ENCODE data around the gene ASTL. TPM values are rescaled to one million over a fixed set of nuclear protein-coding genes. Genes with fewer than 3 reads are reported as not detected.
A peak's percentile ranks its signal among the peaks of the same experiment; 100 is the strongest.
"Not testable (repeated sequence)": the region's sequence is repeated elsewhere in the genome, so short reads cannot be mapped to it uniquely, and the experiment has no call there.

ASTL gene
- total RNA-seq, 1 donor from 2014 or later: 2.4 TPM

- H3K27ac Mint-ChIP-seq: no peak overlapping the region
- H3K4me3 Mint-ChIP-seq: no peak overlapping the region
- peaks cover 36% of the 10 kb centered on the region for H3K4me1 Mint-ChIP-seq
Measured at GRCh38 chr2:96169868-96170507, 31.7 kb upstream of the ASTL start.

GRCh38 chr2:96167407-96168013, 29.2 kb upstream of the ASTL start:
- Mint-ChIP-seq H3K27me3 (no peaks in the 10 kb centered on the region), H3K4me1 (peaks cover 44% of the 10 kb centered on the region), H3K36me3 (ENCODE audit: low read depth) (peaks cover 7% of the 10 kb centered on the region), H3K9me3 (peaks cover 4% of the 10 kb centered on the region), H3K4me3 (peak overlapping the region; percentile 9), H3K27ac (peak overlapping the region; percentile 13)
- intact Hi-C loops (cut with micrococcal nuclease): no loop called here
- no peak for DNase-seq

More at GRCh38 chr2:96169868-96170507, 31.7 kb upstream of the ASTL start:
- peaks cover 4% of the 10 kb centered on the region for H3K9me3 Mint-ChIP-seq
- H3K27me3 Mint-ChIP-seq: no peaks in the 10 kb centered on the region
- intact Hi-C loops (cut with micrococcal nuclease): loop anchor here (5.0 to 10.0 kb wide), 2 partner anchors 145 to 178 kb away; partner anchors contain the start of gene ANKRD36C
- no peak for DNase-seq
- H3K36me3 Mint-ChIP-seq (ENCODE audit: low read depth): peaks cover 2% of the 10 kb centered on the region

- intact Hi-C loops (cut with micrococcal nuclease): loop anchor here (5.0 kb wide), 1 partner anchor 323 kb away; no protein-coding TSS in a partner anchor
- peak overlapping the region; percentile 99 for H3K27ac Mint-ChIP-seq
- peaks cover 10% of the 10 kb centered on the region for H3K36me3 Mint-ChIP-seq (ENCODE audit: low read depth)
- no peaks in the 10 kb centered on the region for H3K27me3 Mint-ChIP-seq
- H3K9me3 Mint-ChIP-seq: peaks cover 8% of the 10 kb centered on the region
- peak overlapping the region; percentile 86 for H3K4me3 Mint-ChIP-seq
- peak; percentile 88 for DNase-seq
- H3K4me1 Mint-ChIP-seq: peaks cover 52% of the 10 kb centered on the region
Measured at GRCh38 chr2:96164459-96165184, 26.3 kb upstream of the ASTL start.

GRCh38 chr2:96163768-96164429, 25.6 kb upstream of the ASTL start:
- peak overlapping the region; percentile 86 for H3K4me3 Mint-ChIP-seq
- H3K4me1 Mint-ChIP-seq: peaks cover 56% of the 10 kb centered on the region
- H3K36me3 Mint-ChIP-seq (ENCODE audit: low read depth): peaks cover 8% of the 10 kb centered on the region
- peak; percentile 88 for DNase-seq
- intact Hi-C loops (cut with micrococcal nuclease): loop anchor here (1.0 to 5.0 kb wide), 2 partner anchors 18 to 323 kb away; no protein-coding TSS in a partner anchor
- H3K27ac Mint-ChIP-seq: peak overlapping the region; percentile 99
- H3K27me3 Mint-ChIP-seq: no peaks in the 10 kb centered on the region
- H3K9me3 Mint-ChIP-seq: peaks cover 3% of the 10 kb centered on the region

- intact Hi-C loops (cut with micrococcal nuclease): loop anchor here (1.0 to 5.0 kb wide), 2 partner anchors 17 to 324 kb away; no protein-coding TSS in a partner anchor
- peak overlapping the region; percentile 99 for H3K27ac Mint-ChIP-seq
Measured at GRCh38 chr2:96163415-96163767, 25.1 kb upstream of the ASTL start.

GRCh38 chr2:96161898-96162297, 23.6 kb upstream of the ASTL start:
- Mint-ChIP-seq H3K36me3 (ENCODE audit: low read depth) (peaks cover 8% of the 10 kb centered on the region), H3K4me3 (peak overlapping the region; percentile 51), H3K27me3 (no peaks in the 10 kb centered on the region), H3K9me3 (peaks cover 3% of the 10 kb centered on the region), H3K4me1 (peaks cover 62% of the 10 kb centered on the region), H3K27ac (peak overlapping the region; percentile 99)
- no peak for DNase-seq
- intact Hi-C loops (cut with micrococcal nuclease): loop anchor here (5.0 kb wide), 1 partner anchor 325 kb away; no protein-coding TSS in a partner anchor

More at GRCh38 chr2:96163415-96163767, 25.1 kb upstream of the ASTL start:
- Mint-ChIP-seq H3K4me3 (peak overlapping the region; percentile 86), H3K27me3 (no peaks in the 10 kb centered on the region), H3K4me1 (peaks cover 57% of the 10 kb centered on the region), H3K9me3 (peaks cover 3% of the 10 kb centered on the region), H3K36me3 (ENCODE audit: low read depth) (peaks cover 8% of the 10 kb centered on the region)
- DNase-seq: no peak

- H3K36me3 Mint-ChIP-seq (ENCODE audit: low read depth); H3K9me3 Mint-ChIP-seq; H3K27me3 Mint-ChIP-seq; DNase-seq; H3K4me3 Mint-ChIP-seq: not testable (repeated sequence)
- H3K4me1 Mint-ChIP-seq: peaks cover 73% of the 10 kb centered on the region
- H3K27ac Mint-ChIP-seq: peak overlapping the region; percentile 54
- intact Hi-C loops (cut with micrococcal nuclease): loop anchor here (5.0 kb wide), 1 partner anchor 327 kb away; no protein-coding TSS in a partner anchor
Measured at GRCh38 chr2:96160366-96160765, 22.1 kb upstream of the ASTL start.

- H3K36me3 Mint-ChIP-seq (ENCODE audit: low read depth): peaks cover 6% of the 10 kb centered on the region
- H3K9me3 Mint-ChIP-seq: peaks cover 3% of the 10 kb centered on the region
- H3K27me3 Mint-ChIP-seq: no peaks in the 10 kb centered on the region
- H3K4me1 Mint-ChIP-seq: peaks cover 66% of the 10 kb centered on the region
- intact Hi-C loops (cut with micrococcal nuclease): no loop called here
- DNase-seq: peak; percentile 78
- H3K27ac Mint-ChIP-seq: peak overlapping the region; percentile 92
- peak overlapping the region; percentile 70 for H3K4me3 Mint-ChIP-seq
Measured at GRCh38 chr2:96159084-96159830, 21.0 kb upstream of the ASTL start.

- H3K4me3 Mint-ChIP-seq: peak overlapping the region; percentile 70
Measured at GRCh38 chr2:96158554-96158940, 20.2 kb upstream of the ASTL start.

GRCh38 chr2:96157649-96158553, 19.6 kb upstream of the ASTL start:
- H3K9me3 Mint-ChIP-seq: peaks cover 3% of the 10 kb centered on the region
- peak; percentile 92 for DNase-seq
- H3K4me1 Mint-ChIP-seq: peaks cover 64% of the 10 kb centered on the region
- peaks cover 3% of the 10 kb centered on the region for H3K36me3 Mint-ChIP-seq (ENCODE audit: low read depth)
- intact Hi-C loops (cut with micrococcal nuclease): loop anchor here (1.0 kb wide), 2 partner anchors 12 to 16 kb away; no protein-coding TSS in a partner anchor
- no peaks in the 10 kb centered on the region for H3K27me3 Mint-ChIP-seq
- H3K27ac Mint-ChIP-seq: peak overlapping the region; percentile 92
- peak overlapping the region; percentile 70 for H3K4me3 Mint-ChIP-seq

More at GRCh38 chr2:96158554-96158940, 20.2 kb upstream of the ASTL start:
- intact Hi-C loops (cut with micrococcal nuclease): no loop called here
- no peak for DNase-seq
- H3K27me3 Mint-ChIP-seq: no peaks in the 10 kb centered on the region
- peaks cover 62% of the 10 kb centered on the region for H3K4me1 Mint-ChIP-seq
- peaks cover 3% of the 10 kb centered on the region for H3K36me3 Mint-ChIP-seq (ENCODE audit: low read depth)
- H3K9me3 Mint-ChIP-seq: peaks cover 3% of the 10 kb centered on the region
- peak overlapping the region; percentile 92 for H3K27ac Mint-ChIP-seq

- H3K36me3 Mint-ChIP-seq (ENCODE audit: low read depth): peaks cover 3% of the 10 kb centered on the region
- peak; percentile 65 for DNase-seq
- H3K4me3 Mint-ChIP-seq: peak overlapping the region; percentile 70
Measured at GRCh38 chr2:96156926-96157648, 18.8 kb upstream of the ASTL start.

More at GRCh38 chr2:96156926-96157648, 18.8 kb upstream of the ASTL start:
- Mint-ChIP-seq H3K4me1 (peaks cover 61% of the 10 kb centered on the region), H3K27ac (peak overlapping the region; percentile 92), H3K9me3 (peaks cover 3% of the 10 kb centered on the region), H3K27me3 (no peaks in the 10 kb centered on the region)
- intact Hi-C loops (cut with micrococcal nuclease): loop anchor here (1.0 kb wide), 2 partner anchors 11 to 17 kb away; no protein-coding TSS in a partner anchor

Measured in activated CD4-positive, alpha-beta T cell treated with anti-CD3 and anti-CD28 coated beads, Interleukin-2, amount 10 ng/mL, durations not matched to agents 24 days and 14 days (primary cell).